GM18861 (cell line): ENCODE data around the gene TYMP.

Source experiments
- ATAC-seq: cut with Tn5 transposase; IDR thresholded peaks from one replicate; pipeline ENCODE4 v1.9.1; 2021; ENCODE audit not compliant: unreplicated experiment

TYMP gene

GRCh38 chr22:50506611-50507420 is 23.0 kb downstream of the TYMP start:
- no peak for ATAC-seq

GRCh38 chr22:50505776-50506610 is 23.8 kb downstream of the TYMP start:
- no peak for ATAC-seq

GRCh38 chr22:50505276-50505775 is 24.5 kb downstream of the TYMP start:
- no peak for ATAC-seq

- ATAC-seq, result no peak
These were observed 25.2 kb downstream of the TYMP start for GRCh38 chr22:50504369-50505211.

- no peak for ATAC-seq
These were observed 26.2 kb downstream of the TYMP start for GRCh38 chr22:50503475-50504145.

- ATAC-seq, result no peak
These were observed 27.0 kb downstream of the TYMP start for GRCh38 chr22:50502628-50503474.

- no peak for ATAC-seq
These were observed 27.7 kb downstream of the TYMP start for GRCh38 chr22:50502096-50502495.

- no peak for ATAC-seq
These were observed 29.4 kb downstream of the TYMP start for GRCh38 chr22:50500452-50500851.

GRCh38 chr22:50498322-50498890 is 31.4 kb downstream of the TYMP start:
- no peak for ATAC-seq

GRCh38 chr22:50497093-50497492 is 32.7 kb downstream of the TYMP start:
- no peak for ATAC-seq

- no peak for ATAC-seq
These were observed 39.1 kb downstream of the TYMP start for GRCh38 chr22:50490531-50491308.

GRCh38 chr22:50489363-50490243 is 40.2 kb downstream of the TYMP start:
- ATAC-seq, result no peak

GRCh38 chr22:50488886-50489285 is 40.9 kb downstream of the TYMP start:
- no peak for ATAC-seq

- no peak for ATAC-seq
These were observed 41.7 kb downstream of the TYMP start for GRCh38 chr22:50488006-50488677.

- no peak for ATAC-seq
These were observed 42.4 kb downstream of the TYMP start for GRCh38 chr22:50487290-50488005.

GRCh38 chr22:50486561-50487289 is 43.1 kb downstream of the TYMP start, which contains the start of gene MIOX:
MIOX (plus strand) TSS chr22:50486859; CDS start chr22:50486898, 39 bp downstream.
- ATAC-seq, result no peak
